GM21723 (cell line): ENCODE measurements around the gene LMLN.
"Not testable (repeated sequence)": the region's sequence is repeated elsewhere in the genome, so short reads cannot be mapped to it uniquely, and the experiment has no call there.

ENCODE experiments used
- ATAC-seq: cut with Tn5 transposase; IDR thresholded peaks from one replicate; pipeline ENCODE4 v1.9.1; 2021; ENCODE audit warnings: mild to moderate bottlenecking, moderate library complexity; ENCODE audit not compliant: unreplicated experiment

Gene LMLN

GRCh38 chr3:198025644-198026043 is 65.6 kb downstream of the LMLN start:
- no peak for ATAC-seq

DNA sequence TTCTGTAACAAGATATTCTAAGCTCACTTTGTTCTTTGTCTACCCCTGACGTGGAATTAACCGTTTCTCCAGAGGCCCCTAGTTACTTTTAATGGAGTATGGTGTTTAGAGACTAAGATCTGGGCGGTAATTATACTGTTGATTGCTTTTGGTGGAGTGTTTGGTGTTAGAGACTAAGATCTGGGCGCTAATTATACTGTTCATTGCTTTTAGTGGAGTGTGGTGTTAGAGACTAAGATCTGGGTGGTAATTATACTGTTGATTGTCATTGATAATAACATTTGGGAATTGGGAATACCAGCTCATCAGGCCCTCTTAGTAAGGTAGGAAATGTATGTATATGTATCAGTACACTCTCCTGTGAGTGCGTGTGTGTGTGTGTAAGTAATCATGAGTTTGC is 66.6 kb downstream of the LMLN start:
- no peak for ATAC-seq

DNA sequence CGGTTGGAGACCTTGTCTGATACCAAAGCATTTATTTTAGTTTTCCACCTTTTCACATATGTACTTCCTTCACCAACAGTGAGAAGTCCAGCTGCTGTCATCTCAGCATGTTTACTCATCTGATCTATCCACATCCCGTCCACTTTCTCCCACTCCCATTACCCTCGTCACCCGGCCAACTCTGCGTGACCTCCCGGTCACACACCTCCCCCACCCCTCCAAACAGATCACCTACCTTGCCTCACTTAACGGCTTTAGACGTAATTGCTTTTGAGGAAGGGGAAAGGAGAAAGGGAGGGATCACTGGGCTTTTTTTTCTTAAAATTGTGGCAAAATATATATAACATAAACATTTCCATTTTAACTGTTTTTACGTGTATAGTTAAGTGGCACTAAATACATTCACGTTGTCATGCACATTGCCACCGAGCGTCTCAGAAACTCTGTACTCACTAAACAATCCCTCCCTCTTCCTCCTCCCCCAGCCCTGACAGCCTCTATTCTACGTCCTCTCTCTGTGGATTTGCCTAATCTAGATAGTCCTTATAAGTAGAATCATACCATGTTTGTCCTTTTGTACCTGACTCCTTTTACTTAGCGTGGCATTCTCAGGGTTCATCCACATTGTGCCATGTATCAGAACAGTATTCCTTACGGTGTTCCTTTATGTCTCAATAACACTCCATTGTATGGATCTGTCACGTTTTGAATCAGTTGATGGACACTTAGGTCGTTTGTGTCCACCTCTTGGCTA is 67.2 kb downstream of the LMLN start:
- ATAC-seq = no peak

GRCh38 chr3:198027799-198028390 is 67.9 kb downstream of the LMLN start:
- no peak for ATAC-seq

DNA sequence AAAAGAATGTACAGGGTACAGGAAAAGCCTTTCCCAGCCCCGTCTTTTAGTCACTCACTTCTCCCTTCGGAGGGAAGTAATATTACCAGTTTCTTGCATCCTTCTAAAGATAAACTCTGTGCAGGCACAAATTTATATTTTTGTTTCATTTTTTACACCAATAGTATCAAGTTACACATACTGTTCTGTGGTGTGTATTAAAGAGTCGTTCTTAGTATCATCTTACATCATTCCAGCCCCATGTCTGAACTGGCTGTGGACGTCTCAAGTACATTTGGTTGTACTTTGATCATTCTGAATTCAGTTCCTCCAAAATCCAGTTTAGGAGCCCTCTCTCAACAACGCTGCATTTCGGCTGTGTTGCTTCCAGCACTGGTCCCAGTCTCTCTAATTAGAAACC is 68.7 kb downstream of the LMLN start:
- ATAC-seq = no peak

DNA sequence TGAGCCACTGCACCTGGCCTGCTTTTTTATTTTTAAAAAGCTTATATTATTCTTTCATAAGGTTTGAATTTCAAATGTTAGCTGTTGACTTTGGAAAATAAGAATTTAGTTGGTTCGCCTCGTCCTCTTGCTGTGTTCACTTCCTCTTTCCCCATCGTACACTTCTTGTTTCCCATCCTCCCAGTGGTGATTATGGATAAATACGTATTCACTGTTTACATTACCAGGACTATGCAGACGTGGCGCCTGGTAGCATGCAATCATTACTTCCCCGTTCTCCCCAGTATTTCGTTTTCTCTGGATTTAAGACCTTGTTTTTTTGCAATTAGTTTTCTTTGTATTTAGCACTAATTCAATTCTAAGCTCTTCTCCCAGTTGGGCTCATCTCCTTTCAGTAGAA is 70.1 kb downstream of the LMLN start:
- no peak for ATAC-seq

GRCh38 chr3:198030726-198031125 is 70.7 kb downstream of the LMLN start:
- no peak for ATAC-seq

DNA sequence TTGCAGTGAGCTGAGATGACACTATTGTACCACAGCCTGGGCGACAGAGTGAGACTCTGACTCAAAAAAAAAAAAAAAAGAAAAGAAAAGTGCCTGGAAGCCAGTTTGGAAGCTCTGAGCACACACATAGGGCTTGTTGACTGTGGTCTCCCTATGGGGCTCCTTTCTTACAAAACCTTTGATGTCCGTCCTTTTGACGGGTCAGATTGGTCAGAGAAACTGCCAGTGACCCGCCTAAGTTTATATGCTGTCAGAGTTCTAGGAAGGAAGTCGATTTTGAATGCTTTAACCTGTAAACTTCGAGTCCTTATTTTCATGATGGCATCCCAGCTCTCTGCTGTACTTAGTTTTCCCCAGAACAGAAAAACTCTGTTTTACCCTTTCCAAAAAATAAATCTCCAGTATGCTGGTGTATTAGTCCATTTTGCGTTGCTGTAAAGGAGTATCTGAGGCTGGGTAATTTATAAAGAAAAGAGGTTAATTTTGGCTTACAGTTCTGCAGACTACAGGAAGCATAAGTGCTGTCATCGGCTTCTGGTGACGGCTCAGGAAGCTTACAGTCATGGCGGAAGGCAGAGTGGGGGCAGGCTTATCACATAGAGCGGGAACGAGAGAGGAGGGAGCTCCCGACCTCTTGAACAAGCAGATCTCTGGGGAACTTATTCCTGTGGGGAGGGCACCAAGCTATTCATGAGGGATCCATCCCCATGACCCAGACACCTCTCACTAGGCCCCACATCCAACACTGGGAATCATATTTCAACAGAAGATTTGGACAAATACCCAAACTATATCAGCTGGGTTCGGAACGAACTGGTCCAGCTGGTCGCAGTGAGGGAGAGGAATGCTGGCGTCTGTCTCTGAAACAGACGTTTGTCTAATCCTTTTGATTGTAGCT is 72.3 kb downstream of the LMLN start:
- ATAC-seq = no peak

DNA sequence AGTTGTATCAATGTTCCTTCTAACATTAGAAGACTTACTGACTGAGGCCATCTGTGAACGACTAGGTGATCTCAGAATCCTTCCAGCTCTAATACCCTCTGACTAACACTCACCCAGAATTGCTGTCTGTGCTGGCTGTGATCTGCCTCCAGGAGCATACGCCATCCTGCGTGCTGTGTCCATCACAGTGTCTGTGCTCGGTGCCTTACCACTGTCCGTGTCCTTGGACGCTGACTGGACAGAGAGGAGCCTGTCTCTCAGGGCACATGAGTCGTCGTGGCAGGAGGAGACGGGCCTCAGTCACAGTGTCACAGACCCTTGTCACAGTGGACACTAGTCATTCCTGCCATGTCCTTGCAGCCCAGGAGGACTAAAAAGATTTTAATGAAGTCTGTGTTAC is 83.1 kb downstream of the LMLN start:
- ATAC-seq = no peak

DNA sequence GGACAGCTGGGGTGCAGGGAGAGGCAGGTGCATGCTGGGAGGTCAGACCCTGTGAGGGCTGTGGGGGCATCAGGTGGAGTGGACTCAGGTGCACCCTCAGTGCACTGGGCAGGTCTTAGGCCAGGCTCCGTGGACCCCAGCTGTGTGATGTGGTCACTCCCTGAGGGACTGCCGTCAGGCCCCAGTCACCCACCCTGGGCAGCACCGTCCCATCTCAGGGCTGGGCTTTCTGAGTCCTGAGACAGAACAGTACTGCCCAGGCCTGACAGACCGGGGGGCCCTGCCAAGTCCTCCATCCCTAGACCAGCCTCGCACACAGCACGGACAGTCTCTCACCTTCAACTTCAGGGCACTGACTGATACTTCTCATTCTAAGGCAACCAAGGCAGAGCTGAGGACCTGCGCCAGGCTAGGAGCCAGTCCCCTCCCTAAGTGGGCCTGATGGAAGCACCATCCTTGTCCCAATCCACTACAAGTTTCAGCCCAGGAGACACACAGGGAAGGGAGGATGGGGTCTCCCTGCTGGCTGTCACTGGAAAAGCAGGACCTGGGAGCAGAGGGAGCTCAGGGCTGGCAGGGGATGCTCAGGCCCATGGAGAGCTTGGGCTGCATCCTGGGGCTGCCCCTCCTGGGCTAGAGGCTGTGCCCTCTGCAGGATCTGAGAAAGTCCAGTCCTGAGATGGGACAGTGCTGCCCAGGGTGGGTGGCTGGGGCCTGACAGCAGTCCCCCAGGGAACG is 86.3 kb downstream of the LMLN start:
- no peak for ATAC-seq

- no peak for ATAC-seq
These were observed 88.4 kb downstream of the LMLN start for GRCh38 chr3:198048445-198048844.

DNA sequence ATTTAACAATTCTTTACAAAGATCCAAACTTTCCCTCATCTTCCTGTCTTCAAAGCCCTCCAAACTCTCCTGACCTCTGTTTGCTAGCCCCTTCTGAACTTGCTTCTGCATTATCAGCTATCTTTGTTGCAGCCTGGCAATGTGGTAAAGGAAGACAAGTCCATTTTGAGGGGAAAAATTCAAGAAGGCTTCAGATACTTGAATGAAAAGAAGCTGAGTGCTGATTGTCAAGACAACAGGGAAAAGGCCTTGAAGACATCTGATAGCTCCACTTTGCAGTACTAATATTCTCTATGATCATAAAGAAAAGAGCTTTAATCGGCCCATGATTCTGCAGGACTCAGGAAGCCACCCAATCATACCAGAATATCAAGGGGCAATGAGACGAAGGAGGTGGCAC is 91.8 kb downstream of the LMLN start:
- ATAC-seq = no peak

DNA sequence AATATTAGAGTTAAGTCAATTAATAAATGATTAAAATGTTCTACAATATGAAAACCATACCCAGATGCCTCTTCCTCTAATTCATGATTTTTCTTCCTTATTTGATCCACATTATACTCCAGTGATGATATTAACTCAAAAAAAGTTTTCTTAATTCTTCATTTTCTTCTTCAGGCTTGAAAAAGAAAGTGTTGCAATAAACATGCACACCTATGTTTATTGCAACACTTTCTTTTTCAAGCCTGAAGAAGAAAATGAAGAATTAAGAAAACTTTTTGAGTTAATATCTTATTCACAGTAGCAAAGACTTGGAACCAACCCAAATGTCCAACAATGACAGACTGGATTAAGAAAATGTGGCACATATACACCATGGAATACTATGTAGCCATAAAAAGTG is 93.4 kb downstream of the LMLN start:
- not testable (repeated sequence) for ATAC-seq

GRCh38 chr3:198061119-198062067 is 101.4 kb downstream of the LMLN start:
- ATAC-seq = no peak

- ATAC-seq = no peak
These were observed 102.0 kb downstream of the LMLN start for GRCh38 chr3:198062068-198062465.

GRCh38 chr3:198064420-198064819 is 104.4 kb downstream of the LMLN start:
- no peak for ATAC-seq

GRCh38 chr3:198065897-198066296 is 105.9 kb downstream of the LMLN start:
- no peak for ATAC-seq

DNA sequence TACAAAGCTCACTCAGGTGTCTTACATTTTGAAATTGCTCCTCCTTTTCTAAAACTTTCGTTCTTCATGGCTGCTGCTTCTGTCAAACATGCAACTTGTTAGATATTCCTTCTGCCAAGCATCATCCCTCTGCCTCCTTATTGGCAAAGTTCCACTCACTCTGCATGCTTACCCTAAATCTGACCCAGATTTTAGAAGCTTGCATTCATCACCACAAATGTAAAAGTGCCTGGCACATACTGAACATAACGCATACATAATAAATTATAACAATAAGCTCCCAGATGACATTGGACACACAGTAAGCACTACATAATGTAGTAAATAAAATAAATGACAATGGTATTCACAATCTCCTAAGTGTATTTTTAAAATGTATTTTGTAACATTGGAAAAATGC is 107.4 kb downstream of the LMLN start:
- no peak for ATAC-seq

DNA sequence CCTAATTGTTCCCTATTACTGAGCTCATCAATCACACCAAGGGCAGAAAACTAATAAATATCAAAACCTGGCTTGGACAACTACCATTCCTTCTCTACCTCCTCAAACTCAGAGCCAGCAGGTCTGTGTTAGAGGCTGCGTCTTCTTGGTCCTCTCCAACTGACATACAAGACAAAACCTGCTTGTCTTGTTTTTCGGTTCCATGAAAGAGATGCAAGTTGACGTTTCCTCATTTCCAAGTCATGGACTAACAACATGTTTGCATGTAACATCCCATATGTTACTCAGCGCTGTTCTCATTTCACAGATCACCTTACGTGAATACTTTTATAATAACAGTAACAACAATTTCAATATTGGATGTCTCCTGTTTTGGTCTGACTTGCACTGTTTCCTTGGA is 110.9 kb downstream of the LMLN start:
- no peak for ATAC-seq
